D721Med (cell line): Measurements from ENCODE around the gene NUP107.

Source experiments
- DNase-seq: peaks from one replicate; pipeline ENCODE4 v3.0.0; 2011; ENCODE audit warnings: low spot score; ENCODE audit not compliant: insufficient read length
- FAIRE-seq: peaks from 2 replicates; lab custom pipeline; 2011; peaks lifted over from hg19 to GRCh38; lab: Jason Lieb, UNC
- TF ChIP-seq, protein P1 (sequence below): IDR thresholded peaks from 2 replicates; pipeline ENCODE4 v1.5.1; 2012; ENCODE audit warnings: mild to moderate bottlenecking, control low read depth; ENCODE audit not compliant: insufficient read depth; ENCODE audit errors: missing control alignments

NUP107 gene

DNA sequence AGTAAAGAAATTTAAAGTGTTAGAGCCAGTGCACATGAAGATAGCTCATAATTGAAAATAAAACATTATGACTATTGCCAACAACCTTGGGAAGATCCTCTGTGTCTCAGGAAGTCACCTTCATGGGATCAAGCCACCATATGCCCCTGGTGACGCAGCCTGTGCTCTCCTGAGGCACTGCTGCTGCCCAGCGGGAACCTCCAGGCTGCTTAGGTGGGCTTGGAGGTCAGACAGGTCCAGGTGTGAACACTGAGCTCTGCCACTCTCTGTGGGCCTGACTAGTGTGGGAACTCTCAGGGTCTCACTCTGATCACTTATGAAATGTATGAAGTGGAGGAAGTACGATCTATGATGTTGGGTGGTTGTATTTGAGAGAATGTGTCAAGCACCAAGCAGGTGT lies 75.9 kb downstream of the NUP107 start:
- DNase-seq (no peak), FAIRE-seq (no peak)
- TF ChIP-seq, protein P1, sequence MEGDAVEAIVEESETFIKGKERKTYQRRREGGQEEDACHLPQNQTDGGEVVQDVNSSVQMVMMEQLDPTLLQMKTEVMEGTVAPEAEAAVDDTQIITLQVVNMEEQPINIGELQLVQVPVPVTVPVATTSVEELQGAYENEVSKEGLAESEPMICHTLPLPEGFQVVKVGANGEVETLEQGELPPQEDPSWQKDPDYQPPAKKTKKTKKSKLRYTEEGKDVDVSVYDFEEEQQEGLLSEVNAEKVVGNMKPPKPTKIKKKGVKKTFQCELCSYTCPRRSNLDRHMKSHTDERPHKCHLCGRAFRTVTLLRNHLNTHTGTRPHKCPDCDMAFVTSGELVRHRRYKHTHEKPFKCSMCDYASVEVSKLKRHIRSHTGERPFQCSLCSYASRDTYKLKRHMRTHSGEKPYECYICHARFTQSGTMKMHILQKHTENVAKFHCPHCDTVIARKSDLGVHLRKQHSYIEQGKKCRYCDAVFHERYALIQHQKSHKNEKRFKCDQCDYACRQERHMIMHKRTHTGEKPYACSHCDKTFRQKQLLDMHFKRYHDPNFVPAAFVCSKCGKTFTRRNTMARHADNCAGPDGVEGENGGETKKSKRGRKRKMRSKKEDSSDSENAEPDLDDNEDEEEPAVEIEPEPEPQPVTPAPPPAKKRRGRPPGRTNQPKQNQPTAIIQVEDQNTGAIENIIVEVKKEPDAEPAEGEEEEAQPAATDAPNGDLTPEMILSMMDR: no peak

GRCh38 chr12:68765696-68766095 lies 78.9 kb downstream of the NUP107 start:
- FAIRE-seq (no peak), DNase-seq (no peak)
- TF ChIP-seq, protein P1: no peak

GRCh38 chr12:68766646-68767045 lies 79.9 kb downstream of the NUP107 start:
- DNase-seq: no peak
- TF ChIP-seq, protein P1: no peak

GRCh38 chr12:68767191-68767590 lies 80.4 kb downstream of the NUP107 start:
- FAIRE-seq: no peak
- TF ChIP-seq, protein P1: no peak
- DNase-seq: no peak

More at GRCh38 chr12:68766646-68767045, 79.9 kb downstream of the NUP107 start:
- FAIRE-seq: no peak

GRCh38 chr12:68768431-68768939 lies 81.7 kb downstream of the NUP107 start:
- FAIRE-seq (no peak), DNase-seq (no peak)
- TF ChIP-seq, protein P1: no peak

- DNase-seq (no peak), FAIRE-seq (no peak)
- TF ChIP-seq, protein P1: no peak
Observed at GRCh38 chr12:68769941-68770340, 83.2 kb downstream of the NUP107 start.

DNA sequence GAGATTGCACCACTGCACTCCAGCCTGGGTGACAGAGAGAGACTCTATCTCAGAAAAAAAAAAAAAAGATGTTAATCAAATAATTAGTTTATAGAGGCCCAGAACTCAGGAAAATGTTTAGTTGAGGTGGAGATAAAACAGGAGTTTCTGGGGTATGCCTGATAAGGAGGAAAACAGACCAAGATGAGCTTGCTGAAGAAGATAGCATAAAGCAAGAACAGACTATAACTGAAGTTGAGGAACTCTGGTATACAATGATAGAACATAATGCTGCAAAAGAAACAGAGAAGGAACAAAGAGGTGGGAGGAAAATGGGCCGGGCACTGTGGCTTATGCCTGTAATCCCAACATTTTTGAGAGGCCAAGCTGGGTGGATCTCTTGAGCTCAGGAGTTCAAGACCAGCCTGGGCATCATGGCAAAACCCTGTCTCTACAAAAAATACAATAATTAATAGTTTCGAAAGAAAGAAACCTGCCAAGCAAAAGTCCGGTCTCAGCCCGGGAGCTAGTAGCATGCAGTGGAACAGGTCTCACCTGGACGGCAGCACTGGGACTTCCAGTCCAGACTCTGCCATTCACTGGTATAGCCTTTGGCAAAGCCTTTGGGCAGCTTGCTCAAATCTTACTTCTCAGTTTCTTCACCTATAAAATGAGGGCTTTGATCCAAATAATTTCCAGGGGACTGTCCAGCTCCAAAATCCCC lies 84.6 kb downstream of the NUP107 start:
- DNase-seq: no peak
- TF ChIP-seq, protein P1: no peak
- FAIRE-seq: no peak
